DMS 273 treated with DMSO at 0.1 percent for 48 hours (cell line): ENCODE data around the gene TMPRSS3.

Experiments
- DNase-seq: peaks from one replicate; lab custom pipeline; 2025; lab: John Stamatoyannopoulos, UW

Gene TMPRSS3

DNA sequence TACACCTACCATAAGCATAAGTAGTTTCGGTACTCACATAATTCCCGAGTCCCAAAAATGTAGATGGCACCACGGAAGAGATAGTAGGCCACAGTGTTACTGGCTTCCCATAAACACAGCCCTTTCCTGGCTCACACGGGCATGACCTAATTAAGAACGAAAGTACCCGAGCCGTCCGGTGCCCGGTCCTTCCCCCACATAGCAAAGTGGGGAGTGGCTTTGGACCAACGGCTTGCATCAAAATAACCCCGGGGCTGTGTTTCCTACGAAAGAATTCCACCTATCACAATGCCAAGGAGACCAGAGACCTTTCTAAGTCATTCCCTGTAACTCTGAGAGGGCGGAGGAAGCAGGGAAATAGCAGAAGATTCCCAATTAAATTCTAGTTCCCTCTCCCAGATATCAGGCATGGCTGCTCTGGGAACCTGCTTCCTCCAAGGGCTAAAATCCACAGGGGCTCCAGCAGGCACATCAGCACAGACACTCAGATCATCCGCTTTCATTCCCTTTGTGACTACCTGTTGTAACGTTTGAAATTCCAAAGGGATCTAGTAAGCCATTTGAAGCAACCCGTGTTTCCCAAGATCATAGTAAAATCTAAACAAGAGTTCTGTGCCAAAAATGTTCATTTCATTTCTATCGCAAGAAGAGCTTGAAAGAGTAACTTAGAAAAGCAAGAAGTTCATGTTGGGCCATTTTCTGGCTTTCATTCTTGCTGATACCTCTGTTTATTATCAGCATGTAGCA lies at the start of gene TMPRSS3:
Gene TMPRSS3, minus strand, starts transcription at position 148 of the 747 bp plus-strand sequence. CDS start 635 bp downstream, outside the sequence.
- DNase-seq, result no peak

DNA sequence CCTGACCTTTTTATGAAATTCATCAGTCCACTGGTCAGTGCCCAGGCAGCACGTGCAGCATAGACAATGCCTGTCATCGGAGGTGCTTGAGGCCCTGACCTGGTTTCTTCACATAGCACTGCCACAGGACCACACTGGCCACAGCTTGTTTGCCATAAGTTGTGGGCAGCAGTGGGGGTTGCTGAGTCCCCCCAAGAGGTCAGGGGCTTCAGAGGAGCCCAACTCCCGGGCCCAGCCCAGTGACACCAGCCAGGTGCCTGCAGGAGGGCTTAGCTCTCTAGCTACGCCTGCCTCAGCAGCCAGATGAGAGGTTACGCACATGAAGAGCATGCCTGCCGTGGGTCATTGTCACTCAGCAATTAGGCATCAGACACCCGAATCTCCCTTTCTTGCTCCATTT lies 49.5 kb upstream of the TMPRSS3 start:
- DNase-seq, result no peak

DNA sequence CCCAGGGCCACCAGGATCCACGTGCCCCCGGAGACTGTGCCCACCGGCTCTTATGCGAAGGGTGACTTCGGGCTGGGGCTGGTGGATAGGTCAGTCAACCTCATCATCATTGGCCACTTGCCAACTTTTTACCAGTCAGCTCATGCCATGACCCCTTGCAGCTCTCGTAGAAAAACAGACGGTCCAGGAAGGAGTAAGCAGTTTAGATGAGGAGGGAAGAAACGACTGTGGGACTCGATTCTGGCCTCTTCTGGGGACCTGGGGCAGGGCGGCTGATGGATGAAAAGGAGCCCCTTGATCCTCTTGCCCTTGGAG lies 48.9 kb upstream of the TMPRSS3 start:
- DNase-seq, result no peak

- no peak for DNase-seq
These were observed 48.3 kb upstream of the TMPRSS3 start for GRCh38 chr21:42443876-42444744.

DNA sequence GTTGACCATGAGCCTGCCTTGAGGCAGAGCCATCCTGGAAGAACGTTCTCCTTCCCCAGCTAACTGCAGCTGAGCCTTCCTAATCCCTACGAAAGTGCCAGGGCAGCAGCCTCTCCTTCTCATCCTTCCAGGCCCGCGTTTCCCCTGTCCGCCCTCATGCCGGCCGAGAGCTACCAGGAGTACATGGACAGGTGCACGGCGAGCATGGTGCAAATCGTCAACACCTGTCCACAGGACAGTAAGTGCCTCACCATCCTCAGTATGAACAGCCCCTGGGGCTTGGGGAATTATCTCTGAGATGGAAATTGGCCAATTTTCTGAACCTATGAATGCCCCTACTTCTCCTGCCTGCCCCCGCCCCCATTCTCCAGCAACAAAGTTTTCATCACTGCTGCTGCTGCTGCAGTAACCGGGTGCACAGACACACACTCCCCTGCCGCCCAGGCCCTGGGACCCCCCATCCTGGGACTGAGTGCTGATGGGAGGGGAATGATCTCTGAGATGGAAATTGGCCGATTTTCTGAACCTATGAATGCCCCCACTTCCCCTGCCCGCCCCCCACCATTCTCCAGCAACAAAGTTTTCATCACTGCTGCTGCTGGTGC lies 47.4 kb upstream of the TMPRSS3 start:
- no peak for DNase-seq

- DNase-seq, result no peak
These were observed 46.1 kb upstream of the TMPRSS3 start for GRCh38 chr21:42441963-42442362.

DNA sequence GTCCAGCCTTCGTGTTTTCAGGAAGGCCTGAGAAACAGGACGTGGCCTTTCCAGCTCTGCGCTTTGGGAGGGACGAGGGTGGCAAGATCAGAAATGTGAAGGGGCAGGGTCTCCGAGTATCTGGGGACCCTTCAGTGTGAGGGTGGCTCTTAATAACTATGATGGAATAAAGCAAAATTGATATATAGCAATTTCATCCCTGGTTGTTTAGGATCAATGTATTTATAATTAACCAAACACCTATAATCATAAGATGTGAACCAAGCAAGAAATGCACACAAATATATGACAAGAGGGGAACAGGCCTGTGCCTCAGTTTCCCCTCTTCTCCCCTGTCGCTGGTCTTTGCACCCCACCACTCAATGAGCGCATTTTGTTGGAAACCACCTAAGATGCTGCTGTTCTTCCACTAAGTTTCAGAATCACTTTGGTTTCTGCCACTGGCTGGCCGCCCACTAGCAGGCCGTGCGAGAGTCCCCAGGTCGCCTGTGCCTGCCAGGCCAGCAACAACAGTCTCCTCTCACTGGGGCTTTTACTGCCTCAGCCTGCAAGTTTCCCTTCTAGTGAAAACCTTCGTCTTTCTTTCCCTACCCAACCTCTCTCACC lies 44.4 kb upstream of the TMPRSS3 start:
- no peak for DNase-seq

DNA sequence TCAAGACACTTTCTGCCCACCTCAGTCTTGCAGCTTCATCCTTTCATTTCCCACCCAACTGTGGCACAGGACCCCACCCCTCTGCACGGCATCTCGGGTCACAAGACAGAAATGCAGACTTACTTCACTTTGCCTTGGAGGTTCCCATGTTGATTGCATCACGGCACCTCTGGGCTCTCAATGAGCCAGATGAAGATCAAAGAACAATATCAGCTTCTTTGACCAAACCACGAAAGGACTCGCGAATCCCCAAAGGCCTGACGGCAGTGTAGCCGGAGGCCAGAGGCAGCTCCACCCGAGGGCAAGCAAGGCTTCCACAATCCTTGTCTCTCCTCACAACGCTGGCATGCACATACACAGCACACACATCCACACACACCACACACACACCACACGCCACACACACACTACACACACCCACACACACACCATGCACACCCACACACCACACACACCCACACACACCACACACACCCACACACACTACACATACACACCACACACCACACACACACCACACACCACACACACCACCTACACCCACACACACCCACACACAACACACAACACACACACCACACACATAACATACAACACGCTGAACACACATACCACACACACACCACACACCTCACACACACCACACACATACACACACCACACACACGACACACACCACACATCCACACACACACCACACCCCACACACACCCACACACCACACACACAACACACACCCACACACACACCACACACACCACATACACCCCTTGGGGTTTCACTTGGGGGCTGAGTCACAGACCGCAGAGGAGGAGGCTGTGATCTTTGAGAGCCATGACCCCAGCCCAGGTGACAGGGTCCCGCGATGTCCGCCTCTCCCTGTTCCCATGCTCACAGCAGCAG lies 43.7 kb upstream of the TMPRSS3 start:
- DNase-seq, result no peak

DNA sequence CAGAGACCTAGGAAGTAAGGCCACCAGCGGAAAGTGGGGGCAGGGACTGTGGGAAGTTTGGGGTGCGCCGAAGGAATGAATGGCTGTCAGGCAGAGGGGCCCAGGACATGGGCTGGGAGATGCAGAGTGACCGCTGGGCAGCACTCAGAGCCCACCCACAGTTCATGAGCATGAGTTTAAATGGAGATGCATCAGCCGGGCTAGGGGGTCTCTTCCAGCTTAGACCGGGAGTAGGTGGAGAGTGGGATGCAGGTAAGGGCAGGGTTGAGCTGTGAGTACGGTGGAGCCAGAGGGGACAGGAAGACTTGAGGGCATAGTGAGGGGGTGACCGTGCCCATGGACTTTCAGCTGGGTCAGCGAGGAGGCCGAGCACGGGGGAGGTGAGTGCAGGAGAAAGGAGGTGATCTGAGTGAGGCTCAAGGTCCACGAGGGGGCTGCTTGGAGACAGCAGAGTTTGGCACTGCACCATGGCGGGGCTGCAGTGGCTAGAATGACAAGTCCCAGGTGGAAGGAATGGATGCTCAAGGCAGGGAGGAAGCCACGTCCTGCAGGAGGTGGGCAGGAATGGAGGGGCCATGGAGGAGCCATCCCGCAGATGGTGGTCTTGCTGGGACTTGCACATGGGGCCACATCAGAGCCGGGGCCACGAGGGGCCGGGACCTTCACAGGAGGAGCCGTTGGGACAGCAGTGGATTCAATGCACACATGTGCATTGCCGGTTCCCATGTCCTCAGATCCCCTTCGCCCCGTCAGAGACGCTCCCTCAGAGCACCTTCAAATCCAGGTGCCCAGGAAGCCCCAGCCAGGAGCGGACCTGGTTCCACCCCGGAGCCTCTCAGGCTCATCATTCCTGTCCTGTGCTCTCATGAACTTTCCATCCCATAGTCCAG lies 42.7 kb upstream of the TMPRSS3 start:
- no peak for DNase-seq

- DNase-seq, result no peak
These were observed 41.9 kb upstream of the TMPRSS3 start for GRCh38 chr21:42437786-42438185.

DNA sequence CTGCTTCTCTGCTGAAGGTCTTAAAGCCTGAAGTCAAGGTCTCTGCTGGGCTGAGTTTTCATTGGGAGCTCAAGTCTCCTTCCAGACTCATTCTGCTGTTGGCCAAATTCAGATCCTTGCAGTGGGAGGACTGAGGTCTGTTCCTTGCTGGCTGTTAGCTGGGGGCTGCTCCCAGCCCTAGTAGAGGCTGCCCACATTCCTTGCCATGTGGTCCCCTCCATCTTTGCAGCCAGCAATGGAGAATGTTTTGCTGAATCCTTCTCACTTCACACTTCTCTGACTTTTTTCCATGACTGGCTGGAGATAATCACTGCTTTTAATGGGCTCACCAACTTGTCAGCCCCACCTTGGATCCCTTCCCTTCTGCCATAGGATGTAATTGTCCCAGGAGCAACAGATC lies 41.1 kb upstream of the TMPRSS3 start:
- no peak for DNase-seq

- no peak for DNase-seq
These were observed 40.0 kb upstream of the TMPRSS3 start for GRCh38 chr21:42435833-42436232.

DNA sequence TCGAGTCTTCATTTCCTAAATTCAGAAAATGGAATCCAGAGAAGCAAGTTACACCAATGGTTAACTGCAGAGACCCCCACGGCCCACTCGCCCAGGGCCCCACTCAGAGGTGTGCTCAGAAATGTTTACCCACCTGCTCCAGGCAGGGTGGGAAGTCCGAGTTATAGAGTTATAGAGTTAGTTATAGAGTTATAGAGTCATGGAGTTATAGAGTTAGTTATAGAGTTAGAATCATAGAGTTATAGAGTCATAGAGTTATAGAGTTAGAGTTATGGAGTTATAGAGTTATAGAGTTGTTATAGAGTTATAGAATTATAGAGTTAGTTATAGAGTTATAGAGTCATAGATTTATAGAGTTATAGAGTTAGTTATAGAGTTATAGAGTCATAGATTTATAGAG lies 39.5 kb upstream of the TMPRSS3 start:
- DNase-seq, result no peak

- no peak for DNase-seq
These were observed 39.0 kb upstream of the TMPRSS3 start for GRCh38 chr21:42434884-42435283.

DNA sequence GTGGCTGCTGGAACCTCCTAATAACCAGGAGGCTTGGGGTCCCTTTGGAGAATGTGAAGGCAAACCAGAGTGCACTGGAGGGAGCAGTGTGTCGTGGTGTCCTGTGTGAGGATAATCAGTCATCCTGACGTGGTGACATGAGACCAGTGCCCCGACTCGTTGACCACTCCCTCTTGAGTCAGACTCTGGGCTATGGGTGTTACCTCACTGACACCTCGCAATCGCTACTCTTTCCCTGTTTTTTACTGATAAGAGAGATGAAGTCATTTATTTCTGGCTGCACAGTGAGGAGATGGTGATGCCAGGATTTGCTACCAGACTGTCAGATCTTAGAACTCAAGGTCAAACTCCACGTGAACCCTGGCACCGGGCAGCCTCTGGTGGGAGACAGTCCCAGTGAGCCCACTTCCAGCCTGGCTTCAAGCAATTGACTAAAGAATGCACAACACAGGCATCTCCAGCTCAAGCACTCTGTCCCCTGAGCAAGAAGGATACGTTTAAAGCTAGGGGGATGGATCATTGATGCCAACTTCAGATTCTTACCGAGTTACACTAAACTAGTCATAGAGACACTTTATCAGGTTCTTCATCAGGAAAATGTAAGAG lies 38.2 kb upstream of the TMPRSS3 start:
- no peak for DNase-seq

GRCh38 chr21:42432695-42433094 lies 36.8 kb upstream of the TMPRSS3 start:
- DNase-seq, result no peak

DNA sequence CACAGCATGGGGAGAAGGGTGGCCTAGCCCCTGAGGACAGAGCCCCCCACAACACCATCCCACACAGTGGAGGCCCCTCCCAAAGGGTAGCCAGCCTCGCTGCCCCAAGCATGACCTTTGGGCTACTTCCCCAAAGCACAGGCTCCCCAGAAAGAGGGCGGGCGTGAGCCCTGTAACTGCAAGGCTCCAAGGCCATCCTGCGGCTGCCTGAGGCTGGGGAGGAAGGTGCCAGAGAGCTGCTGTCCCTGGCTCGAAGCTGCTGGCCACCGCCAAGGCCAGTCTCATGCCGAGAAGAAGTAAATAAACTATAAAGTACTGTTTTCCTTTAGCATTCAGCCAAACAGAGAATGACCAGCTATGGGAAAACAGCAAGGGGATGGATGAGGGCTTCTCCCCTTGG lies 35.3 kb upstream of the TMPRSS3 start:
- no peak for DNase-seq

GRCh38 chr21:42430521-42430920 lies 34.7 kb upstream of the TMPRSS3 start:
- no peak for DNase-seq

DNA sequence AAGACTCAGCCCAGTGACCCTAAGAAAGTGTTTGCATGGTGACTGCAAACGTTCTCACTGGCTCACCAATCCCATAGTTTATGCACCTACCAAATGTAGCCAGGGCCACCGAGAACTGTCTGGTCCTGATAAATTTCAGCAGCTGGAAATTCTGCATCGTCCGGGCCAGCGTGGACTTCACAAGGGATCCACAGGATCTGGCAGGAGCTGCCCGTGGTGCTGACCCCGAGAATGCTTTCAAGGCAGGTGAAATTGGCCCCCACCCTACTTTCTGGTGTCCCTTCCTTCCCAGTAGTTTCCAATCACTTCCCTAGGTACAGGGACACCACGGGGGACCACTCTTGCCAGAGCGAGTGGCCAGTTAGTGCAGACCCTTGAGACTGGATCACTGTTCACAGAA lies 34.0 kb upstream of the TMPRSS3 start:
- no peak for DNase-seq

- DNase-seq, result no peak
These were observed 33.2 kb upstream of the TMPRSS3 start for GRCh38 chr21:42429021-42429420.
